ENCODE data around the gene TSPAN16. TPM values are rescaled to one million over a fixed set of nuclear protein-coding genes. Genes with fewer than 3 reads are reported as not detected.

The TSPAN16 gene
- total RNA-seq, 1 experiment from 2014 or later: not detected

GRCh38 chr19:11296264-11296663 is 304 bp downstream of the TSPAN16 start:
- ChIA-PET POLR2A (no interaction called here), CTCF (interaction anchor here (1.0 to 3.1 kb wide), 9 partner anchors 11 to 186 kb away, joined by 3 to 35 read pairs (median 3); partner anchors contain the start of gene EPOR)
- TF ChIP-seq JAZF1 (CRISPR knock-in tag; IDR thresholded peaks at IDR 0.05) (no peak), EMX1 (CRISPR knock-in tag; IDR thresholded peaks at IDR 0.05) (no peak), ERG (CRISPR knock-in tag; IDR thresholded peaks at IDR 0.05) (no peak), NR2C2 (CRISPR knock-in tag; IDR thresholded peaks at IDR 0.05) (no peak), ZMAT4 (CRISPR knock-in tag; IDR thresholded peaks at IDR 0.05) (no peak), FOXJ3 (CRISPR knock-in tag; IDR thresholded peaks at IDR 0.05; ENCODE audit: borderline replicate concordance) (no peak), SOX15 (CRISPR knock-in tag; IDR thresholded peaks at IDR 0.05) (no peak), TEAD4 (CRISPR knock-in tag; IDR thresholded peaks at IDR 0.05) (no peak)
- no peaks in the 10 kb centered on the region for H3K36me3 Mint-ChIP-seq
- no peak overlapping the region for H3K27ac Mint-ChIP-seq
- no peak for ATAC-seq
- no peaks in the 10 kb centered on the region; the same call in 1 of the 2 replicates for H3K27me3 Mint-ChIP-seq (ENCODE audit: low read depth)
- no peak for DNase-seq (ENCODE audit: low spot score)
- no peak overlapping the region for H3K4me3 Mint-ChIP-seq
- H3K4me1 Mint-ChIP-seq: peaks cover 12% of the 10 kb centered on the region
- no peaks in the 10 kb centered on the region for H3K9me3 Mint-ChIP-seq

- Mint-ChIP-seq H3K27ac (no peak overlapping the region), H3K4me3 (no peak overlapping the region), H3K27me3 (ENCODE audit: low read depth) (no peaks in the 10 kb centered on the region; the same call in 1 of the 2 replicates), H3K9me3 (no peaks in the 10 kb centered on the region), H3K4me1 (0 out of 2 replicates have a peak, but pooled peaks cover 7% of the 10 kb centered on the region), H3K36me3 (no peaks in the 10 kb centered on the region)
- ATAC-seq (no peak), DNase-seq (ENCODE audit: low spot score) (no peak)
- CTCF ChIA-PET: no interaction called here
- POLR2A ChIA-PET: no interaction called here
- TF ChIP-seq PRDM15 (CRISPR knock-in tag; IDR thresholded peaks at IDR 0.05) (no peak), ETV6 (CRISPR knock-in tag; IDR thresholded peaks at IDR 0.05) (no peak), SMAD4 (CRISPR knock-in tag; IDR thresholded peaks at IDR 0.05) (no peak), CREM (CRISPR knock-in tag; IDR thresholded peaks at IDR 0.05) (no peak), E2F1 (CRISPR knock-in tag; IDR thresholded peaks at IDR 0.05) (no peak), CREB1 (CRISPR knock-in tag; IDR thresholded peaks at IDR 0.05) (no peak), ZNF138 (CRISPR knock-in tag; conservative IDR thresholded peaks at IDR 0.05) (no peak), ZNF512 (CRISPR knock-in tag; IDR thresholded peaks at IDR 0.05; ENCODE audit: borderline replicate concordance) (no peak), ARID4B (CRISPR knock-in tag; IDR thresholded peaks at IDR 0.05; ENCODE audit: borderline replicate concordance) (no peak), CDX4 (CRISPR knock-in tag; IDR thresholded peaks at IDR 0.05; ENCODE audit: borderline replicate concordance) (no peak), TEAD4 (CRISPR knock-in tag; IDR thresholded peaks at IDR 0.05) (no peak), MLX (CRISPR knock-in tag; IDR thresholded peaks at IDR 0.05) (no peak)
These were observed 4.2 kb downstream of the TSPAN16 start for GRCh38 chr19:11299946-11300810.

All from WTC11 (cell line).